HEK293 (cell line): Measurements from ENCODE around the gene PIERCE2.

Experiments used
- GLIS1 ChIP-seq: fragments of 450-650 bp; formaldehyde crosslinking; IDR thresholded peaks from 2 replicates; pipeline ENCODE4 v1.5.1; 2016; ENCODE audit warnings: missing biosample characterization, missing genetic modification characterization
- SCRT2 ChIP-seq: fragments of 450-650 bp; formaldehyde crosslinking; IDR thresholded peaks from 2 replicates; pipeline ENCODE4 v1.5.1; 2016; ENCODE audit warnings: missing biosample characterization, missing genetic modification characterization
- SP2 ChIP-seq: fragments of 450-650 bp; formaldehyde crosslinking; IDR thresholded peaks from 2 replicates; pipeline ENCODE4 v1.5.1; 2016; ENCODE audit warnings: missing biosample characterization, missing genetic modification characterization
- YY1 ChIP-seq: fragments of 450-650 bp; formaldehyde crosslinking; IDR thresholded peaks from 2 replicates; pipeline ENCODE4 v1.5.1; 2018; ENCODE audit warnings: missing biosample characterization, missing genetic modification characterization
- ZNF121 ChIP-seq: fragments of 450-650 bp; formaldehyde crosslinking; IDR thresholded peaks from 2 replicates; pipeline ENCODE4 v1.5.1; 2016; ENCODE audit warnings: missing biosample characterization, missing genetic modification characterization
- ZNF426 ChIP-seq: fragments of 450-650 bp; formaldehyde crosslinking; IDR thresholded peaks from 2 replicates; pipeline ENCODE4 v1.5.1; 2017; ENCODE audit warnings: missing biosample characterization, missing genetic modification characterization, mild to moderate bottlenecking, inconsistent platforms, moderate library complexity
- TF ChIP-seq, protein P1 (sequence below): fragments of 450-650 bp; formaldehyde crosslinking; IDR thresholded peaks from 2 replicates; pipeline ENCODE4 v1.5.1; 2016; ENCODE audit warnings: missing biosample characterization, missing genetic modification characterization
- TF ChIP-seq, protein P2 (sequence below): fragments of 450-650 bp; formaldehyde crosslinking; IDR thresholded peaks from 2 replicates; pipeline ENCODE4 v1.5.1; 2017; ENCODE audit warnings: missing biosample characterization, missing genetic modification characterization
- TF ChIP-seq, protein P3 (sequence below): fragments of 450-650 bp; formaldehyde crosslinking; IDR thresholded peaks from 2 replicates; pipeline ENCODE4 v1.5.1; 2016; ENCODE audit warnings: missing biosample characterization, missing genetic modification characterization
- TF ChIP-seq, protein P4 (sequence below): fragments of 450-650 bp; formaldehyde crosslinking; IDR thresholded peaks from 2 replicates; pipeline ENCODE4 v1.5.1; 2016; ENCODE audit warnings: missing biosample characterization, missing genetic modification characterization

DNA sequence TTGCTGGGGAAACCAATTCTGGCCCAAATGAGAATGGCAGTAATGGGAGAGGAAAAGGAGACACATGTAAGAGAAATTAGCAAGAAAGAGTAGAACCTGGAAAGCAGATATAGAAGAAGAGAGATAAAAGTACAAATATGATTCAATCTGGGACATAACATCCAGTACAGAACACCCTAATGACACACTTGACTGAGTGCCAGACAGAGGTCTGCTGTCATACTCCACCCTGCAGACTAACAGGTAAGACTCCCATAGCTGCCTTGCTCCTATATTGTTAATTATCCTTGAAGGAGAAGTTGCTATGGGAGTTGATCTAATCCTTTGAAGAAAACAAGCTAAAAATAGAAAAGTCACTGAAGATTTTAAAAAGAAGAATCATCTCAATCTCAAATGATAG lies 21.3 kb upstream of the PIERCE2 start:
- TF ChIP-seq, protein P1, sequence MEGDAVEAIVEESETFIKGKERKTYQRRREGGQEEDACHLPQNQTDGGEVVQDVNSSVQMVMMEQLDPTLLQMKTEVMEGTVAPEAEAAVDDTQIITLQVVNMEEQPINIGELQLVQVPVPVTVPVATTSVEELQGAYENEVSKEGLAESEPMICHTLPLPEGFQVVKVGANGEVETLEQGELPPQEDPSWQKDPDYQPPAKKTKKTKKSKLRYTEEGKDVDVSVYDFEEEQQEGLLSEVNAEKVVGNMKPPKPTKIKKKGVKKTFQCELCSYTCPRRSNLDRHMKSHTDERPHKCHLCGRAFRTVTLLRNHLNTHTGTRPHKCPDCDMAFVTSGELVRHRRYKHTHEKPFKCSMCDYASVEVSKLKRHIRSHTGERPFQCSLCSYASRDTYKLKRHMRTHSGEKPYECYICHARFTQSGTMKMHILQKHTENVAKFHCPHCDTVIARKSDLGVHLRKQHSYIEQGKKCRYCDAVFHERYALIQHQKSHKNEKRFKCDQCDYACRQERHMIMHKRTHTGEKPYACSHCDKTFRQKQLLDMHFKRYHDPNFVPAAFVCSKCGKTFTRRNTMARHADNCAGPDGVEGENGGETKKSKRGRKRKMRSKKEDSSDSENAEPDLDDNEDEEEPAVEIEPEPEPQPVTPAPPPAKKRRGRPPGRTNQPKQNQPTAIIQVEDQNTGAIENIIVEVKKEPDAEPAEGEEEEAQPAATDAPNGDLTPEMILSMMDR (tag by site-specific recombination): no peak
- no peak for TF ChIP-seq YY1 (tag by site-specific recombination)
- TF ChIP-seq, protein P2, sequence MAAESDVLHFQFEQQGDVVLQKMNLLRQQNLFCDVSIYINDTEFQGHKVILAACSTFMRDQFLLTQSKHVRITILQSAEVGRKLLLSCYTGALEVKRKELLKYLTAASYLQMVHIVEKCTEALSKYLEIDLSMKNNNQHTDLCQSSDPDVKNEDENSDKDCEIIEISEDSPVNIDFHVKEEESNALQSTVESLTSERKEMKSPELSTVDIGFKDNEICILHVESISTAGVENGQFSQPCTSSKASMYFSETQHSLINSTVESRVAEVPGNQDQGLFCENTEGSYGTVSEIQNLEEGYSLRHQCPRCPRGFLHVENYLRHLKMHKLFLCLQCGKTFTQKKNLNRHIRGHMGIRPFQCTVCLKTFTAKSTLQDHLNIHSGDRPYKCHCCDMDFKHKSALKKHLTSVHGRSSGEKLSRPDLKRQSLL: no peak
- no peak for TF ChIP-seq ZNF426 (tag by site-specific recombination)
- TF ChIP-seq, protein P3, sequence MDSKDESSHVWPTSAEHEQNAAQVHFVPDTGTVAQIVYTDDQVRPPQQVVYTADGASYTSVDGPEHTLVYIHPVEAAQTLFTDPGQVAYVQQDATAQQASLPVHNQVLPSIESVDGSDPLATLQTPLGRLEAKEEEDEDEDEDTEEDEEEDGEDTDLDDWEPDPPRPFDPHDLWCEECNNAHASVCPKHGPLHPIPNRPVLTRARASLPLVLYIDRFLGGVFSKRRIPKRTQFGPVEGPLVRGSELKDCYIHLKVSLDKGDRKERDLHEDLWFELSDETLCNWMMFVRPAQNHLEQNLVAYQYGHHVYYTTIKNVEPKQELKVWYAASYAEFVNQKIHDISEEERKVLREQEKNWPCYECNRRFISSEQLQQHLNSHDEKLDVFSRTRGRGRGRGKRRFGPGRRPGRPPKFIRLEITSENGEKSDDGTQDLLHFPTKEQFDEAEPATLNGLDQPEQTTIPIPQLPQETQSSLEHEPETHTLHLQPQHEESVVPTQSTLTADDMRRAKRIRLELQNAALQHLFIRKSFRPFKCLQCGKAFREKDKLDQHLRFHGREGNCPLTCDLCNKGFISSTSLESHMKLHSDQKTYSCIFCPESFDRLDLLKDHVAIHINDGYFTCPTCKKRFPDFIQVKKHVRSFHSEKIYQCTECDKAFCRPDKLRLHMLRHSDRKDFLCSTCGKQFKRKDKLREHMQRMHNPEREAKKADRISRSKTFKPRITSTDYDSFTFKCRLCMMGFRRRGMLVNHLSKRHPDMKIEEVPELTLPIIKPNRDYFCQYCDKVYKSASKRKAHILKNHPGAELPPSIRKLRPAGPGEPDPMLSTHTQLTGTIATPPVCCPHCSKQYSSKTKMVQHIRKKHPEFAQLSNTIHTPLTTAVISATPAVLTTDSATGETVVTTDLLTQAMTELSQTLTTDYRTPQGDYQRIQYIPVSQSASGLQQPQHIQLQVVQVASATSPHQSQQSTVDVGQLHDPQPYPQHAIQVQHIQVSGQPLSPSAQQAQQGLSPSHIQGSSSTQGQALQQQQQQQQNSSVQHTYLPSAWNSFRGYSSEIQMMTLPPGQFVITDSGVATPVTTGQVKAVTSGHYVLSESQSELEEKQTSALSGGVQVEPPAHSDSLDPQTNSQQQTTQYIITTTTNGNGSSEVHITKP (tag by site-specific recombination): no peak
- no peak for TF ChIP-seq SCRT2
- TF ChIP-seq GLIS1 (tag by site-specific recombination): no peak
- TF ChIP-seq SP2 (tag by site-specific recombination): no peak
- TF ChIP-seq, protein P4, sequence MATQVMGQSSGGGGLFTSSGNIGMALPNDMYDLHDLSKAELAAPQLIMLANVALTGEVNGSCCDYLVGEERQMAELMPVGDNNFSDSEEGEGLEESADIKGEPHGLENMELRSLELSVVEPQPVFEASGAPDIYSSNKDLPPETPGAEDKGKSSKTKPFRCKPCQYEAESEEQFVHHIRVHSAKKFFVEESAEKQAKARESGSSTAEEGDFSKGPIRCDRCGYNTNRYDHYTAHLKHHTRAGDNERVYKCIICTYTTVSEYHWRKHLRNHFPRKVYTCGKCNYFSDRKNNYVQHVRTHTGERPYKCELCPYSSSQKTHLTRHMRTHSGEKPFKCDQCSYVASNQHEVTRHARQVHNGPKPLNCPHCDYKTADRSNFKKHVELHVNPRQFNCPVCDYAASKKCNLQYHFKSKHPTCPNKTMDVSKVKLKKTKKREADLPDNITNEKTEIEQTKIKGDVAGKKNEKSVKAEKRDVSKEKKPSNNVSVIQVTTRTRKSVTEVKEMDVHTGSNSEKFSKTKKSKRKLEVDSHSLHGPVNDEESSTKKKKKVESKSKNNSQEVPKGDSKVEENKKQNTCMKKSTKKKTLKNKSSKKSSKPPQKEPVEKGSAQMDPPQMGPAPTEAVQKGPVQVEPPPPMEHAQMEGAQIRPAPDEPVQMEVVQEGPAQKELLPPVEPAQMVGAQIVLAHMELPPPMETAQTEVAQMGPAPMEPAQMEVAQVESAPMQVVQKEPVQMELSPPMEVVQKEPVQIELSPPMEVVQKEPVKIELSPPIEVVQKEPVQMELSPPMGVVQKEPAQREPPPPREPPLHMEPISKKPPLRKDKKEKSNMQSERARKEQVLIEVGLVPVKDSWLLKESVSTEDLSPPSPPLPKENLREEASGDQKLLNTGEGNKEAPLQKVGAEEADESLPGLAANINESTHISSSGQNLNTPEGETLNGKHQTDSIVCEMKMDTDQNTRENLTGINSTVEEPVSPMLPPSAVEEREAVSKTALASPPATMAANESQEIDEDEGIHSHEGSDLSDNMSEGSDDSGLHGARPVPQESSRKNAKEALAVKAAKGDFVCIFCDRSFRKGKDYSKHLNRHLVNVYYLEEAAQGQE (tag by site-specific recombination): no peak
- no peak for TF ChIP-seq ZNF121 (tag by site-specific recombination)
